Measurements from ENCODE around the gene NPY5R. TPM values are rescaled to one million over a fixed set of nuclear protein-coding genes. Genes with fewer than 3 reads are reported as not detected.

The NPY5R gene
- total RNA-seq, 6 donors from 2014 or later = 0.11 TPM; not detected in 5

GRCh38 chr4:163392328-163392727 lies 48.6 kb downstream of the NPY5R start:
- ATAC-seq (ENCODE audit: low FRiP score in 2 of 2) = no peak
- H3K27ac ChIP-seq = no peak overlapping the region
- H3K9me3 ChIP-seq = no peaks in the 10 kb centered on the region
- no peaks in the 10 kb centered on the region for H3K36me3 ChIP-seq
- H3K27me3 ChIP-seq = no peaks in the 10 kb centered on the region
- H3K4me3 ChIP-seq = no peak overlapping the region
- H3K4me1 ChIP-seq = no peaks in the 10 kb centered on the region
- no peak for DNase-seq
- 66 to 78% methylated on average over 4 of the region's 4 CpGs for WGBS, 2 donors
- TF ChIP-seq EP300 (IDR thresholded peaks at IDR 0.05) (no peak), POLR2AphosphoS5 (IDR thresholded peaks at IDR 0.05) (no peak), POLR2A (IDR thresholded peaks at IDR 0.05) (no peak)
- TF ChIP-seq, protein P1, sequence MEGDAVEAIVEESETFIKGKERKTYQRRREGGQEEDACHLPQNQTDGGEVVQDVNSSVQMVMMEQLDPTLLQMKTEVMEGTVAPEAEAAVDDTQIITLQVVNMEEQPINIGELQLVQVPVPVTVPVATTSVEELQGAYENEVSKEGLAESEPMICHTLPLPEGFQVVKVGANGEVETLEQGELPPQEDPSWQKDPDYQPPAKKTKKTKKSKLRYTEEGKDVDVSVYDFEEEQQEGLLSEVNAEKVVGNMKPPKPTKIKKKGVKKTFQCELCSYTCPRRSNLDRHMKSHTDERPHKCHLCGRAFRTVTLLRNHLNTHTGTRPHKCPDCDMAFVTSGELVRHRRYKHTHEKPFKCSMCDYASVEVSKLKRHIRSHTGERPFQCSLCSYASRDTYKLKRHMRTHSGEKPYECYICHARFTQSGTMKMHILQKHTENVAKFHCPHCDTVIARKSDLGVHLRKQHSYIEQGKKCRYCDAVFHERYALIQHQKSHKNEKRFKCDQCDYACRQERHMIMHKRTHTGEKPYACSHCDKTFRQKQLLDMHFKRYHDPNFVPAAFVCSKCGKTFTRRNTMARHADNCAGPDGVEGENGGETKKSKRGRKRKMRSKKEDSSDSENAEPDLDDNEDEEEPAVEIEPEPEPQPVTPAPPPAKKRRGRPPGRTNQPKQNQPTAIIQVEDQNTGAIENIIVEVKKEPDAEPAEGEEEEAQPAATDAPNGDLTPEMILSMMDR (IDR thresholded peaks at IDR 0.05) = no peak

DNA sequence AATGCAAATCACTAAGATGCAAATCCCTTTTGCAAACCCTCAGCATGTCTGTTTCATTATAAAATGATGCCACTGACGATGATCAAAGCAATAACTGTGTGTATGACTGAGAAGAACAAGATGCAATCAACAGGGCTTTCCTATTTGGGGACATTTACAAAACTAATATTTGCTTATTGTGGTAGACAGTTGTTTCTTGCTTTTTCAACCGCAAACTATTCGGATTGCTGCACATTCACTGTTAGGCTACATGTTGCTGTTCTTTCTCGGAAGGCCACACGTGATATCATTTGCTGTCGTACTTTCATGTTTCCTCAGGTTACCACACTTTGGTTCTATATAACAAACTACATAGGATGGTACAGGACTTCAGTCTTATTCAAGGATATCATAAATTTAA lies 49.8 kb downstream of the NPY5R start:
- TF ChIP-seq POLR2AphosphoS5 (IDR thresholded peaks at IDR 0.05) (no peak), EP300 (IDR thresholded peaks at IDR 0.05) (no peak), POLR2A (IDR thresholded peaks at IDR 0.05) (no peak)
- TF ChIP-seq, protein P1 (IDR thresholded peaks at IDR 0.05) = no peak
- ATAC-seq (ENCODE audit: low FRiP score in 2 of 2) = no peak
- Histone ChIP-seq H3K9me3 (no peaks in the 10 kb centered on the region), H3K4me3 (no peak overlapping the region), H3K27me3 (no peaks in the 10 kb centered on the region), H3K36me3 (no peaks in the 10 kb centered on the region), H3K4me1 (no peaks in the 10 kb centered on the region), H3K27ac (no peak overlapping the region)
- DNase-seq = no peak
- WGBS, 2 donors = 90 to 93% methylated on average over 6 of the region's 6 CpGs

DNA sequence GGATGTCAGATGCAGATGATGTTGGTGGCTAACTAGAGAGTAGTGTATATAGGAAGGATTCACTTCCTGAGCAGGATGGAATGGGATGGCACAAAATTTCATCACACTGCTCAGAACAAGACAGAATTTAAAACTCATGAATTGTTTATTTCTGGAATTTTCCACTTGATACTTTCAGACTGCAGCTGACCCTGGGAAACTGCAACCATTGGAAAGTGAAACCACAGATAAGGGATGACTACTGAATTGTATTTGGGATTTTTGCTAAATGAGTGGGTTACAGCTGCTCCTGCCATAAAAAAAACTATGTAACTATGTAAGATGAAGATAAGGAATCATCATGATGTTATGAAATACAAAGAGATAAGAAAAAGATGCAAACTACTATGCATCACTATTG lies 51.4 kb downstream of the NPY5R start:
- H3K9me3 ChIP-seq = no peaks in the 10 kb centered on the region
- ATAC-seq (ENCODE audit: low FRiP score in 2 of 2) = no peak
- no peak for DNase-seq
- H3K4me1 ChIP-seq = no peaks in the 10 kb centered on the region
- no peaks in the 10 kb centered on the region for H3K27me3 ChIP-seq
- no peaks in the 10 kb centered on the region for H3K36me3 ChIP-seq
- TF ChIP-seq, protein P1 (IDR thresholded peaks at IDR 0.05) = no peak
- no peak for TF ChIP-seq POLR2AphosphoS5 (IDR thresholded peaks at IDR 0.05)
- no peak for TF ChIP-seq POLR2A (IDR thresholded peaks at IDR 0.05)
- no peak for TF ChIP-seq EP300 (IDR thresholded peaks at IDR 0.05)
- no peak overlapping the region for H3K27ac ChIP-seq
- H3K4me3 ChIP-seq = no peak overlapping the region

- no peaks in the 10 kb centered on the region for H3K9me3 ChIP-seq
- WGBS, 2 donors = 71 to 74% methylated on average over 5 of the region's 5 CpGs
- TF ChIP-seq POLR2AphosphoS5 (IDR thresholded peaks at IDR 0.05) = no peak
- no peak for TF ChIP-seq POLR2A (IDR thresholded peaks at IDR 0.05)
- no peak for TF ChIP-seq EP300 (IDR thresholded peaks at IDR 0.05)
- TF ChIP-seq, protein P1 (IDR thresholded peaks at IDR 0.05) = no peak
- ATAC-seq (ENCODE audit: low FRiP score in 2 of 2) = no peak
- no peak overlapping the region for H3K4me3 ChIP-seq
- H3K4me1 ChIP-seq = no peaks in the 10 kb centered on the region
- H3K27me3 ChIP-seq = no peaks in the 10 kb centered on the region
- no peak overlapping the region for H3K27ac ChIP-seq
- no peaks in the 10 kb centered on the region for H3K36me3 ChIP-seq
- no peak for DNase-seq
Measured at GRCh38 chr4:163395758-163396157, 52.1 kb downstream of the NPY5R start.

GRCh38 chr4:163398238-163398637 lies 54.5 kb downstream of the NPY5R start:
- H3K4me3 ChIP-seq = no peak overlapping the region
- H3K36me3 ChIP-seq = no peaks in the 10 kb centered on the region
- no peaks in the 10 kb centered on the region for H3K9me3 ChIP-seq
- no peak overlapping the region for H3K27ac ChIP-seq
- DNase-seq = no peak
- H3K4me1 ChIP-seq = no peaks in the 10 kb centered on the region
- TF ChIP-seq POLR2A (IDR thresholded peaks at IDR 0.05) (no peak), EP300 (IDR thresholded peaks at IDR 0.05) (no peak), POLR2AphosphoS5 (IDR thresholded peaks at IDR 0.05) (no peak)
- TF ChIP-seq, protein P1 (IDR thresholded peaks at IDR 0.05) = no peak
- ATAC-seq (ENCODE audit: low FRiP score in 2 of 2) = no peak
- H3K27me3 ChIP-seq = no peaks in the 10 kb centered on the region

All from upper lobe of left lung (tissue), 6 donors.